Measurements from ENCODE around the gene FGFRL1. TPM values are rescaled to one million over a fixed set of nuclear protein-coding genes. Genes with fewer than 3 reads are reported as not detected.
A peak's percentile ranks its signal among the peaks of the same experiment; 100 is the strongest.

Gene FGFRL1
- total and polyA plus RNA-seq, 2 of the 13 experiments (the other 11 are each of a cell fraction or from before 2014, with no cell fraction given): 19.1 to 30.6 TPM

GRCh38 chr4:985123-985830 lies 26.1 kb upstream of the FGFRL1 start (continued):
- TF ChIP-seq THAP11 (CRISPR knock-in tag; IDR thresholded peaks at IDR 0.05): no peak; the same call in 1 of the 2 replicates
- TF ChIP-seq ZNF841 (CRISPR knock-in tag; IDR thresholded peaks at IDR 0.05; ENCODE audit: borderline replicate concordance): no peak
- TF ChIP-seq DMAP1 (CRISPR knock-in tag; IDR thresholded peaks at IDR 0.05): no peak
- TF ChIP-seq ZNF232 (CRISPR knock-in tag; IDR thresholded peaks at IDR 0.05; ENCODE audit: borderline replicate concordance): no peak
- TF ChIP-seq TFDP2 (CRISPR knock-in tag; IDR thresholded peaks at IDR 0.05): no peak
- peak; percentile 90 for TF ChIP-seq KDM2A (CRISPR knock-in tag; IDR thresholded peaks at IDR 0.05; ENCODE audit: borderline replicate concordance, low read depth)
- TF ChIP-seq, protein P1, sequence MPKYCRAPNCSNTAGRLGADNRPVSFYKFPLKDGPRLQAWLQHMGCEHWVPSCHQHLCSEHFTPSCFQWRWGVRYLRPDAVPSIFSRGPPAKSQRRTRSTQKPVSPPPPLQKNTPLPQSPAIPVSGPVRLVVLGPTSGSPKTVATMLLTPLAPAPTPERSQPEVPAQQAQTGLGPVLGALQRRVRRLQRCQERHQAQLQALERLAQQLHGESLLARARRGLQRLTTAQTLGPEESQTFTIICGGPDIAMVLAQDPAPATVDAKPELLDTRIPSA (CRISPR knock-in tag; IDR thresholded peaks at IDR 0.05; ENCODE audit: borderline replicate concordance): no peak; the same call in 1 of the 2 replicates
- TF ChIP-seq ELF4 (CRISPR knock-in tag; IDR thresholded peaks at IDR 0.05; ENCODE audit: borderline replicate concordance): no peak
- no peak for TF ChIP-seq RAD51 (IDR thresholded peaks at IDR 0.05; ENCODE audit: borderline replicate concordance)
- no peak; the same call in 1 of the 2 replicates for TF ChIP-seq ZNF768 (CRISPR knock-in tag; IDR thresholded peaks at IDR 0.05)
- TF ChIP-seq MYPOP (CRISPR knock-in tag; IDR thresholded peaks at IDR 0.05): no peak
- no peak for TF ChIP-seq ZNF543 (CRISPR knock-in tag; IDR thresholded peaks at IDR 0.05)
- TF ChIP-seq FOSL2 (CRISPR knock-in tag; IDR thresholded peaks at IDR 0.05): no peak
- no peak for TF ChIP-seq TFDP1 (CRISPR knock-in tag; IDR thresholded peaks at IDR 0.05; ENCODE audit: borderline replicate concordance)
- TF ChIP-seq GTF2F1 (IDR thresholded peaks at IDR 0.05; ENCODE audit: low read length): no peak
- TF ChIP-seq SOX5 (CRISPR knock-in tag; IDR thresholded peaks at IDR 0.05; ENCODE audit: borderline replicate concordance): no peak
- TF ChIP-seq CREM (IDR thresholded peaks at IDR 0.05): no peak; the same call in 1 of the 2 replicates
- TF ChIP-seq CREM (CRISPR knock-in tag; IDR thresholded peaks at IDR 0.05): no peak
- TF ChIP-seq, protein P2, sequence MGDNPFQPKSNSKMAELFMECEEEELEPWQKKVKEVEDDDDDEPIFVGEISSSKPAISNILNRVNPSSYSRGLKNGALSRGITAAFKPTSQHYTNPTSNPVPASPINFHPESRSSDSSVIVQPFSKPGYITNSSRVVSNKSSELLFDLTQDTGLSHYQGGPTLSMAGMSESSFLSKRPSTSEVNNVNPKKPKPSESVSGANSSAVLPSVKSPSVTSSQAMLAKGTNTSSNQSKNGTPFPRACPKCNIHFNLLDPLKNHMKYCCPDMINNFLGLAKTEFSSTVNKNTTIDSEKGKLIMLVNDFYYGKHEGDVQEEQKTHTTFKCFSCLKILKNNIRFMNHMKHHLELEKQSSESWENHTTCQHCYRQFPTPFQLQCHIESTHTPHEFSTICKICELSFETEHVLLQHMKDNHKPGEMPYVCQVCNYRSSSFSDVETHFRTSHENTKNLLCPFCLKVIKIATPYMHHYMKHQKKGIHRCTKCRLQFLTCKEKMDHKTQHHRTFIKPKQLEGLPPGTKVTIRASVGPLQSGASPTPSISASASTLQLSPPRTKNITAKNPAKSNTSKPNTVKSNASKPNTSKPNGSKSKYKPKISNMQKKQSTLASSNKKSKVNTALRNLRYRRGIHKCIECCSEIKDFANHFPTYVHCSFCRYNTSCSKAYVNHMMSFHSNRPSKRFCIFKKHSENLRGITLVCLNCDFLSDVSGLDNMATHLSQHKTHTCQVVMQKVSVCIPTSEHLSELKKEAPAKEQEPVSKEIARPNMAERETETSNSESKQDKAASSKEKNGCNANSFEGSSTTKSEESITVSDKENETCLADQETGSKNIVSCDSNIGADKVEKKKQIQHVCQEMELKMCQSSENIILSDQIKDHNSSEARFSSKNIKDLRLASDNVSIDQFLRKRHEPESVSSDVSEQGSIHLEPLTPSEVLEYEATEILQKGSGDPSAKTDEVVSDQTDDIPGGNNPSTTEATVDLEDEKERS (CRISPR knock-in tag; IDR thresholded peaks at IDR 0.05): peak; percentile 41; the same call in 1 of the 2 replicates
- TF ChIP-seq ARHGAP35 (CRISPR knock-in tag; IDR thresholded peaks at IDR 0.05; ENCODE audit: borderline replicate concordance): no peak
- TF ChIP-seq KLF16 (CRISPR knock-in tag; IDR thresholded peaks at IDR 0.05): 0 out of 4 replicates have a peak, but pooled peaks of 1 of the 2 experiments have one; percentile 19
- TF ChIP-seq TARDBP (CRISPR knock-in tag; IDR thresholded peaks at IDR 0.05): peak; percentile 54; the same call in 1 of the 2 replicates

Measured in HepG2 (cell line).